ENCODE measurements around the gene FHIT. TPM values are rescaled to one million over a fixed set of nuclear protein-coding genes. Genes with fewer than 3 reads are reported as not detected.

FHIT gene
- total and polyA plus RNA-seq, 10 of the 15 experiments (the other 5 are each of a cell fraction or from before 2014, with no cell fraction given): 4.2 to 14.9 (median 9.4) TPM

GRCh38 chr3:60757724-60758123, 493.5 kb downstream of the FHIT start (continued):
- TF ChIP-seq PKNOX1 (IDR thresholded peaks at IDR 0.05) (no peak), HSF1 (IDR thresholded peaks at IDR 0.05; ENCODE audit: low read depth, low read length) (no peak), KDM1A (IDR thresholded peaks at IDR 0.05; ENCODE audit: borderline replicate concordance) (no peak), BCL11A (IDR thresholded peaks at IDR 0.05; ENCODE audit: low read depth, low read length) (no peak), NR2F1 (conservative IDR thresholded peaks at IDR 0.05) (no peak), ESRRA (IDR thresholded peaks at IDR 0.05; ENCODE audit: low read length) (no peak), CREB1 (IDR thresholded peaks at IDR 0.05; ENCODE audit: low read depth) (no peak)

DNA sequence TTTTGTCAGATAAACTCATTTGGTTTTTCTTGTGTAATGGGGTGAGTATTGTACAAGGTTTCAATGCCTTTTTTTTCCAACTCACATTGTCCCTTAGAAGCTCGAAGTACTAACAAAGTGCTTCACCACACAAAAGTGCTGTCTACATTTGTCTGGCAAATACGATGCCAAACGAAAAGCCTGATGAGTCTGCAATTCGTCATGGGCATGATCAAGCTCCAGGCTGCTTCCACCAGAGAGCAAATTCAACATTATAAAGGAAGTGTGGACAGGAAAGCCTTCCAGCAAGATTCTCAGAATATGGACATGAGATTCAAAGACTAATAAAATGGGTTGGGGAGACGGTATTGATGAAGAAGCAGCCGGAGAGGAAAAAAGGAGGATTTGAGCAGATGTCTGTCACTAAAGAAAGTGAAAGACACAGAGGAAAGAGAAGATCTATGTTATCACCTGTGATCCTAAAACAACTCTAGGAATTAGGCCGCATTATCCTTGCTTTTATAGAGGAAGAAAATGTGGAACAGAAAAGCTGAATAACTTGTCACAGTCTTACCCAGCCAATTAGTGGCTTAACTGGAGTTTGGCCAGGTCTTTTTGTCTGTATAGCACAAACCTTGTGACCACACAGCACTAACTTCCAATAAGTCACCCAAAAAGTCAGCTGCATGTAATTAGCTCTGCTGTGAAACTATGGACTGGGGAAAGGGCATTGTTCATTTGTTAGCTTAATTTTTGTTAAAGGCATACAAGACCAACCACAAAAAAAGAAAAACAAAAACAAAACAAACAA, 494.8 kb downstream of the FHIT start:
- H3K36me3 ChIP-seq (ENCODE audit: control insufficient read depth in 2 of 2, insufficient read depth in 2 of 2, low read length in 1 of 2): no peaks in the 10 kb centered on the region
- H3K27me3 ChIP-seq (replicated peaks in 1 of 2; ENCODE audit: control insufficient read depth in 2 of 2, insufficient read depth in 2 of 2, low read length in 1 of 2): no peaks in the 10 kb centered on the region
- BruUV-seq (replicated peaks): no TSS peak
- POLR2A ChIA-PET: no interaction called here
- no peaks in the 10 kb centered on the region for H4K20me1 ChIP-seq (ENCODE audit: control insufficient read depth, insufficient read depth)
- H3K9me3 ChIP-seq (replicated peaks; ENCODE audit: control insufficient read depth, insufficient read depth, low read length): no peaks in the 10 kb centered on the region
- no peak for TF ChIP-seq E2F4 (IDR thresholded peaks at IDR 0.05; ENCODE audit: low read depth, low read length)
- H3K79me2 ChIP-seq (ENCODE audit: control insufficient read depth, insufficient read depth, low read length): no peaks in the 10 kb centered on the region
- FAIRE-seq (no peak), DNase-seq (ENCODE audit: low read depth, low spot score) (no peak), ATAC-seq (no peak)
- no peak overlapping the region for H3K4me3 ChIP-seq
- WGBS (ENCODE audit: insufficient coverage, insufficient replicate concordance, low lambda C conversion rate, missing lambda C conversion rate): 62% methylated on average over 7 of the region's 7 CpGs
- SMC1A ChIA-PET (ENCODE audit: uncharacterized antibody, unreplicated experiment): interaction anchor here (0.6 to 1.8 kb wide), 5 partner anchors 10 to 625 kb away, joined by 3 to 4 read pairs (median 3); no protein-coding TSS in a partner anchor
- in situ Hi-C loops (cut with MboI) (loop anchor here (10.0 kb wide), 1 partner anchor 618 kb away; no protein-coding TSS in a partner anchor), intact Hi-C loops (cut with micrococcal nuclease; ENCODE audit: unreplicated experiment) (loop anchor here (5.0 kb wide), 1 partner anchor 626 kb away; no protein-coding TSS in a partner anchor)
- CTCF ChIA-PET: interaction anchor here (0.9 to 3.7 kb wide), 6 partner anchors 11 to 615 kb away, joined by 3 to 28 read pairs (median 4); no protein-coding TSS in a partner anchor
- H3K27ac ChIP-seq (ENCODE audit: control insufficient read depth, insufficient read depth): no peak overlapping the region
- H3K9ac ChIP-seq (ENCODE audit: control insufficient read depth, insufficient read depth, low read length): no peak overlapping the region
- H2AFZ ChIP-seq (ENCODE audit: control insufficient read depth, low read depth, low read length): no peak overlapping the region
- H3K4me1 ChIP-seq (ENCODE audit: control insufficient read depth, insufficient read depth, low read length): no peaks in the 10 kb centered on the region
- H3K4me2 ChIP-seq (ENCODE audit: control insufficient read depth, insufficient read depth): no peak overlapping the region
- RAD21 ChIA-PET (ENCODE audit: unreplicated experiment): interaction anchor here (0.8 to 1.1 kb wide), 2 partner anchors 538 to 626 kb away, joined by 3 read pairs; no protein-coding TSS in a partner anchor
